ENCODE results near the gene CXCL12.
A peak's percentile ranks its signal among the peaks of the same experiment; 100 is the strongest.

The CXCL12 gene

GRCh38 chr10:44385696-44386441 lies 972 bp upstream of the CXCL12 start:
- no peak for DNase-seq (ENCODE audit: low spot score)

DNA sequence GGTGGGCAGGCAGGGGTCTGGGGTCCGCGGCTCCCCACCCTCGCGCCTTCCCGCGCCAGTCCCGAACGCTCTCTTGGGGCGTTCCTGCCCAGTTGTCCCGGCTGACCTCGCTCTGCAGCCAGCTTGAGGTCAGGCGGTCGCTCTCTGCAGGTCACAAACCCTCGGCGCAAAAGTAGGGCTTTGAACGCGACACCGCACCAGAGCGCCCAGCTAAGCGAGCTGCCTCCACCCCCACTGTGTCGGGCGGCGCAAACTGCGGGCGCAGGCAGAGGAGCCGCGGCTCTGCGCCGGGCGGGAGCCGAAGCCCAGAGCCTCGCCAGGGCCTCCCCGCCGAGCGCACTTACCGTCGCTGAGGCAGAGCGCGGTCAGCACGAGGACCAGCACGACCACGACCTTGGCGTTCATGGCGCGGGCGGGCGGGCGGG lies 284 bp downstream of the CXCL12 start:
- peak; percentile 78 for DNase-seq (ENCODE audit: low spot score)

DNA sequence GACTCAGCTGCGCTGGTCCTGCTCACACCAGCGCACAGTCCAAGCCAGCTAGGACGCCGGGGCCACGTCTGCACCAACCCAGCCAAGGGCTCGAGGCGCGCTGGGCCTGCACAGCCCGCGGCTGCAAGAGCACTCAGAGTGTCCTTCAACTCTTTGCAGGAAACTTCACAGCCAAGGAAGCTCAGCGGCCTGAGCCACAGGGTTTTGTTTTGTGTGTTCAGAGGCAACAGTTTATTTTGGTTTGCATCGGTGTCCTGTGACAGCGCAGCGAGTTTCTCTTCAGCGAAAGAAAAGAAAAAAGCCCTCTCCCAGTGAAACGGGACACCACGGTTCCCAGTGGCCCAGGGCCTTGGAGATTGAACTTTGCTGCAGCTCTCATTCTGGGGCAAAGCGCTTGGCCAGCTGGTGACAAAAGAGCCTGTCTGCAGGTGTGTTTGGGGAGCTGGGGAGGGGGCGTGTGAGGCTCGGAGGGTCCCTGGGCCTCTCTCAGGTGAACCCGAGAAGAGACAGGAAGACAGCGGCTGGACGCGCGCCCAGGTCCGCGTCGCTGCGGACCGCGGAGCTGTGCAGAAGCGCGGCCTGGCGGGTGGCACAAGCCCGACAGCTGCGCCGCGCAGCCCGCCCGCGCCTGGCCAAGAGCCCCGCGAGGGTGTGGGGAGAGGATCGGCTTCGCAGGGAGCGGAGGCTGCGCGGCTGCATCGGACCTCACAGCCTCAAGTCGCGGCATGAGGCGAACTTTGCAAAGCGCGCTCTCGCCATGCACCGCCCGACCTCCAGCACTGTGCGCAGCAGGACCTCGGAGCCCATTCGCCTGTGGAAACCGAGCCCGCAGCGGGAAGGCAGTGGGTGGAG lies 922 bp downstream of the CXCL12 start:
- peak; percentile 80 for DNase-seq (ENCODE audit: low spot score)

- DNase-seq (ENCODE audit: low spot score), result peak; percentile 43
These were observed 1.7 kb downstream of the CXCL12 start for GRCh38 chr10:44382981-44383748.

GRCh38 chr10:44382131-44382858 lies 2.6 kb downstream of the CXCL12 start:
- peak; percentile 68 for DNase-seq (ENCODE audit: low spot score)

GRCh38 chr10:44380829-44381600 lies 3.9 kb downstream of the CXCL12 start:
- DNase-seq (ENCODE audit: low spot score), result no peak

- no peak for DNase-seq (ENCODE audit: low spot score)
These were observed 5.0 kb downstream of the CXCL12 start for GRCh38 chr10:44379907-44380306.

- no peak for DNase-seq (ENCODE audit: low spot score)
These were observed 6.3 kb downstream of the CXCL12 start for GRCh38 chr10:44378626-44379025.

GRCh38 chr10:44377651-44378310 lies 7.1 kb downstream of the CXCL12 start:
- no peak for DNase-seq (ENCODE audit: low spot score)

- no peak for DNase-seq (ENCODE audit: low spot score)
These were observed 8.3 kb downstream of the CXCL12 start for GRCh38 chr10:44376472-44377099.

DNA sequence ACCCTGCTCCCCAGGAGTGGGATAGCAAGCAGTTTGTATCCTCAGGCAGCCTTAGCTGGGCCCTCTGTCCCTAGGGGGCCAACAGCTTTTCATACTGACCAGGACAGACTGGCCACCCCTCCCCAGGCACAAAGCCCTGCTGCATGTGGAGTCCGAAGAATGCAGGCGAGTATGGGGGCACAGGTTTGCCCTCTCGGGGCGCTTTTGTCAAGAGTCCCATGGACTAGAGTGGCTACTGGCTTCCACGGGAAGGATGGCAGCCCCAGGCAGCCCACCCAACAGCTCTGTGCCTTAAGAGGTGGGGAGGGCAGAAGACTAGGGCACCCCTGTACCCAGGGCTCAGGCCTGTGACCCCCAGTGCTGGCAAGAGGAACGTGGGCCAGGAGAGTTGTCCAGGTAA lies 10.7 kb downstream of the CXCL12 start:
- no peak for DNase-seq (ENCODE audit: low spot score)

DNA sequence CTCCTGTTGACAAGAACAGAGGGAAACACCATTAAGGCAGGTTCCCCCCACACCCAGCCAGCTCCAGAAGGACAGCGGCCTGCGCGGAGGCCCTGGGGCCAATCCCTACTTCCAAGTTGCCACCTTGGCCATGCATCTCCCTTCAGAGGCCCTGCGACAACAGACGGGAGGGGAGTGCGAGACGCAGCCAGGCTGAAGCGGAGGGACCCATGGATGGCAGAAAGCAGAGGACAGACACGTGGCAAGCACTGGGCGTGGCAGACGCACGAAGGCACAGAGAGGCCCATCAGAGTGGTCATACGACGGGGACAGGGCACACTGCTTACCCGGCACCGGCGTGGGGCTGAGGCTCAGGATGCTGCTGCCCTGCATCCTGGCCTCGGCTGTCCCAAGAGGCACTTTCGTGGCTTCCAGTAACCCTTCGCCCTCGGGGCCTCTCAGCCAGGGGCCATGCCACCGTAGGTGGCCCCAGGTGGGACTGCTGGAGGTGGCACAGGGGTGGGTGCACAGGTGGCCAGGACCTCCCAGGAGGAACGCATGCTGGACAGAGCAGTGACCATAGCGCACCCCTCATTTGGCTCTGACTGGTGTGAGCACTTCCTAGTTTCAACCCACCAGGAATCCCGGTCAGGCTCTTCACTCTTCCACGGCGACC lies 11.4 kb downstream of the CXCL12 start:
- no peak for DNase-seq (ENCODE audit: low spot score)

- DNase-seq (ENCODE audit: low spot score), result no peak
These were observed 12.7 kb downstream of the CXCL12 start for GRCh38 chr10:44372181-44372580.

DNA sequence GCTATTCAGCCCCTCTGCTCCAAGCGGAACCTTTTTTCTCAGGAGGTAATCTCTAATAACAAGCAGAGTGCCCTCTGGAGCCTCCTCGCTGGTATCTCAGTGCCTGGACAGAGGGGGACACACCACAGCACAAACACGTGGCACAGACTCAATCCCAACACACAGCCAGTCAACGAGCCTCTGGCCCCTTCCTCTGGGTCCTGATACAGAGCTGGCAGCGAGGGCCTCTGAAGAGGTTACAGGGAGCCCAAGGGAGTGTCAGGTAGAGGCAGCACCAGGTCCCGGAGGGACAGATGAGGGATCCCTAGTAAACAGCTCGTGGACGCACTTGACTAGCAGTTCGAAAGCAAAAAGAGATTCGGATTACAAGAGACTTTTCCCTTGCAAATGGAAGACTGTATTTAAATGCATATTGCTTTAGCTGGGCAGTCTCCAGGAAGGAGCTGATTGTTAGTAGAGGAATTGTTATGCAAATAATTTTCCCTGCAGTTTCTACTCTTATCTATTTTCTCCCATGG lies 14.1 kb downstream of the CXCL12 start:
- no peak for DNase-seq (ENCODE audit: low spot score)

GRCh38 chr10:44369854-44370253 lies 15.0 kb downstream of the CXCL12 start:
- peak; percentile 66 for DNase-seq (ENCODE audit: low spot score)

DNA sequence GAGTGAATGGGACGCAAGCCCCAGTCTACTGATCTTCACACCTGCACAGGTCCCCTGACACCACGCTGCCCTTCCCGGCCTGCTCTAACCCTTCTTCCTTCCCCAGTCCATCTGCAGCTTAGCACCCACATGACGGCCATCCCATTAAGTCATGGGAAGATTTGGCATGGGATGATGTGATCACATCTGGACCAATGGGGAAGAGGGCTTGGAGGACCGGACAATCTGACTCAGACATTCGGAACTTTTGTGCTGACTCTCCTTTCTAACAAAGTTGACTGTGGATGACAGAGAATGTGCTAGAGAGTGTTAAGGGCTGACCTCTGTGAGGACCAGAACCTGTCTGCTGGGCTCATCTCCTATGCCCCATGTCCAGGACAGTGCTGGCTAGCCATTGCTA lies 15.6 kb downstream of the CXCL12 start:
- DNase-seq (ENCODE audit: low spot score), result peak; percentile 66

- no peak for DNase-seq (ENCODE audit: low spot score)
These were observed 16.3 kb downstream of the CXCL12 start for GRCh38 chr10:44368637-44369036.

DNA sequence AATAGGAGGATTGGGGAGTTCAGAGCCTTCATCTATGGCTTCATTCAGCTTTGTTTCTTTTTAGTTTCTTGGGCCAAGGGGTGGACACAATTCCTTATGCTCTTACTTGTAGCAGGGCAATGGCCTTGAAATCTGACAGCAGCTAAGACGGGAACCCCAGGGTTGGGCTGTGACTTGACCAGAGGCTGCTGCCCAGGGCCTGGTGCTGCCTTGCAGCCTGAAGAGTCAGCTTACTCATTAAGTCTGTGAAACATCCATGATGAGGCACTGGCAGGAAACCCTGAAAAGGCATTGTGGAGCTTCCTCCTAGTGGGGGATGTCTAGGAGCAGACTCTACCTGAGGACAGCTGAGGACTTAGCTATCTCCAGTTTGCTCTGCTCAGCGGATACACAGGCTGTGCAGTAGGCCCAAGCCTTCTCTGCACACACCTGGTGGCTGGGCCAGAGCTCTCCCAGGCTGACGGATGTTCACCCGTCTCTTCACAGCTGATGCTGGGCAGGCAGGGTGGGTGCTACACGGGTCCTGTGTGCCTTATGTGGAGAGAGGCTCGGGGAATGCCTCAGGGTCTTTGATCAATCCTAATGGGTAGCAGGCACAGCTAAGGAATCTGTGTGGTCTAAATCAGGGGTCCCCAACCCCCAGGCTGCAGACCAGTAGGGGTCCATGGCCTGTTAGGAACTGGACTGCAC lies 17.8 kb downstream of the CXCL12 start:
- peak; percentile 34 for DNase-seq (ENCODE audit: low spot score)

- DNase-seq (ENCODE audit: low spot score), result no peak
These were observed 20.3 kb downstream of the CXCL12 start for GRCh38 chr10:44364566-44364965.
